Measurements from ENCODE around the gene KIF2C. TPM values are rescaled to one million over a fixed set of nuclear protein-coding genes. Genes with fewer than 3 reads are reported as not detected.

The KIF2C gene
- total and polyA plus RNA-seq, 9 of the 15 experiments (the other 6 are each of a cell fraction or from before 2014, with no cell fraction given), result 84.9 to 226 (median 169) TPM

GRCh38 chr1:44730741-44731512, 8.7 kb upstream of the KIF2C start, which contains the start of gene RNU5D-1 (continued):
- TF ChIP-seq ZHX1 (conservative IDR thresholded peaks at IDR 0.05; ENCODE audit: low read length) (no peak), SIN3B (IDR thresholded peaks at IDR 0.05; ENCODE audit: low read depth) (peak; percentile 57), SRF (CRISPR knock-in tag; IDR thresholded peaks at IDR 0.05) (peak; percentile 92 to 93), TARDBP (IDR thresholded peaks at IDR 0.05) (peak; percentile 99), SMARCE1 (IDR thresholded peaks at IDR 0.05) (no peak; the same call in 1 of the 2 replicates), TSC22D4 (tag; IDR thresholded peaks at IDR 0.05) (no peak), MTA1 (IDR thresholded peaks at IDR 0.05; ENCODE audit: borderline replicate concordance) (no peak; the same call in 1 of the 2 replicates), ZNF785 (CRISPR knock-in tag; IDR thresholded peaks at IDR 0.05) (no peak), CBFA2T3 (IDR thresholded peaks at IDR 0.05) (peak; percentile 69), SAFB (IDR thresholded peaks at IDR 0.05; ENCODE audit: borderline replicate concordance, low read depth, low read length) (no peak), ZNF408 (CRISPR knock-in tag; IDR thresholded peaks at IDR 0.05; ENCODE audit: low read depth) (no peak), FOS (IDR thresholded peaks at IDR 0.05; ENCODE audit: extremely low read depth, insufficient read length) (peak; percentile 45), HSF4 (CRISPR knock-in tag; IDR thresholded peaks at IDR 0.05; ENCODE audit: borderline replicate concordance) (0 out of 2 replicates have a peak, but pooled peaks have one; percentile 10), HNRNPH1 (optimal IDR thresholded peaks at IDR 0.05; ENCODE audit: low read depth, low read length) (peak; percentile 84), ZBTB7A (IDR thresholded peaks at IDR 0.05; ENCODE audit: borderline replicate concordance, control insufficient read depth, low read depth, low read length) (no peak; the same call in 1 of the 2 replicates), ELF2 (CRISPR knock-in tag; IDR thresholded peaks at IDR 0.05) (peak; percentile 91), CREB3L1 (IDR thresholded peaks at IDR 0.05; ENCODE audit: borderline replicate concordance, low read depth) (peak; percentile 80; the same call in 1 of the 2 replicates), AFF1 (IDR thresholded peaks at IDR 0.05; ENCODE audit: low read depth in 1 of 2, partially characterized antibody in 2 of 2) (peak; percentile 91 to 98), ASH1L (IDR thresholded peaks at IDR 0.05; ENCODE audit: borderline replicate concordance, low read depth, partially characterized antibody) (peak; percentile 86)

Measured in K562 (cell line).